HG03060 (cell line): Measurements from ENCODE around the gene FIGNL2.

Experiments used
- ATAC-seq: cut with Tn5 transposase; IDR thresholded peaks from one replicate; pipeline ENCODE4 v1.9.1; 2021; ENCODE audit warnings: low read depth, moderate number of reproducible peaks; ENCODE audit not compliant: unreplicated experiment

Gene FIGNL2

DNA sequence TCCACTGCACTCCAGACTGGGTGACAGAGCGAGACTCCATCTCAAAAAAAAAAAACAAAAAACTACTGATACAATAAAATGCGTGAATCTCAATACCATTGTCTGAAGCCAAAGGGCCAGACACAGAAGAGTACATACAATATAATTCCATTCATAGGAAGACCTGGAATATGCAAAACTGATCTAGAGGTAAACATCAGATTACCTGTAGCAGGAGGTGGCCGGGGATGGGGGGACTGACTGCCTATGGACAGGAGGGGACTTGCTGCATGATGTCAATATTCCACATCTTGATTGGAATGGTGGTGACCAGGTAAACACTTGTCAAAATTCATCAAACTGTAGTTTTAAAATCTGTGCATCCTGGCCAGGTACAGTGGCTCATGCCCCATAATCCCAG, 12.5 kb upstream of the FIGNL2 start:
- no peak for ATAC-seq

DNA sequence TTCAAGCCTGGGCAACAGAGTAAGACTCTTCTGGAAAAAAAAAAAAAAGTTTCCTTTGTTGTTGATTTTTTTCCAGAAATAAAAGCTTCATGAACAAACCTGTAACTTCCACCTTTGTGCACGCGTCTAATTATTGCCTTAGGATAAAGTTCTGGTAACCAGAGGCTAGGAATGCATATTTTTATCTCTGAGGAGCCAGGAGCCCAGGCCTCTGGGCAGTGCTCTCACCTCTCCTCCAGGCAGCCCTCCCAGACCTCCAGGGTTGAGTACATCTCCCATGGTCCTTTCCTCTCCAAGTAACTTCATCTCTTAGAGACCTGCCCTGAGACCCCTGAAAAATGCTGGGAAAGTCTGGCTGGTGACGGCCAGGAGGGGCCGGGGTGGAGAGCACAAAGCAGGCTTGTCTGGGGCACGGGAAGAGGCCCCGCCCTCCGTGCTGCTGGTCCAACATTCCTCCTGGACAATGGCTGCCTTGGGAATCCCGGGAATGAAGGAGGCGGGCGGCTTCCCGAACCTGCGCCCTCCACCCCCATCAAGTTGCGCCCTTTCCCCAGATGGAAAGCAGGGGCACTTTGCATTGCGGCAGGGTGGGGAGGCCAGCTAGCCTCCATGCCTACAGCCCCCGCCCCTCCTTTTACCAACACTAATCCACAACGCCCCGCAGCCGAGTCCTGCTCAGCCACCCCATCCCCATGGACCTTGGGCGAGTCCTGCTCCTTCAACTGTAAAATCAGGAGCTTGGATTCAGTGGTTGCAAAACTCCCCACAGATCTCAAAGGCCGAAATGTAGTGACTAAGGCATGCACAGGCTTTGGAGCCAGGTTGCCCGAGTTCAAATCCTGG, 7.3 kb upstream of the FIGNL2 start:
- no peak for ATAC-seq

DNA sequence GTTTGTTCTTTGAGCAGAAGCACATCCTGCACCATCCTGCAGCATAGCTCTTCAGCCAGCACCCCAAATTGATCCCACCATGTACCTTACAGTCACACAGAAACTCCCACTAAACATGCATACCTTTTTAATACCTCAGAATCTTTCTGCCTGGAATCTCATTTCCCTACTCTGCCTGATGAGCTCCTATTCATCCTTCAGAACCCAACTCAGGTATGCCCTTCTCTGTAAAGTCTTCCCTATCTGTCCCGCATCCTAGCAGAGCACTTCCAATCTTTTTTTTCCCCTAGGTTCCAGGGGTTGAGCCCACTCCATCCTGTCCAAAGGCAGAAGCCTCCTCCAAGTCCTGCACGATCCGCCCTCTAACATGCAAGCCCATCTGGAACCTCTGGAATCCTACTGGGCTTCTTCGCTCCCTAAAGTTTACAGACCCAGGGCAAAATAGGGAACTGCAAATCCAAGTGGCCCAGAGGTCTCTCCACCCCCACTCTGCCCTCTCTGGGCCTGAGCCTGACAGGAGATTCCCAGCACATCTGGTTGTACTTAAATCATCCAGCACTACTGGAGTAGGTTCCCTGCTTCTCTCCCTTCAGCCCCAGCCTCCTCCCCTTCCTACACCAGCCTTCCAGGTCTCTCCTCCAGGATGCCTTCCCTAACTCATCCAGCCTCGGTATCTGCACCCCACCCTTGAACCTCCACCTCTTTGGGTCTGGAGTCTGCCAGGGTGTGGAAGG, 4.1 kb upstream of the FIGNL2 start:
- no peak for ATAC-seq

DNA sequence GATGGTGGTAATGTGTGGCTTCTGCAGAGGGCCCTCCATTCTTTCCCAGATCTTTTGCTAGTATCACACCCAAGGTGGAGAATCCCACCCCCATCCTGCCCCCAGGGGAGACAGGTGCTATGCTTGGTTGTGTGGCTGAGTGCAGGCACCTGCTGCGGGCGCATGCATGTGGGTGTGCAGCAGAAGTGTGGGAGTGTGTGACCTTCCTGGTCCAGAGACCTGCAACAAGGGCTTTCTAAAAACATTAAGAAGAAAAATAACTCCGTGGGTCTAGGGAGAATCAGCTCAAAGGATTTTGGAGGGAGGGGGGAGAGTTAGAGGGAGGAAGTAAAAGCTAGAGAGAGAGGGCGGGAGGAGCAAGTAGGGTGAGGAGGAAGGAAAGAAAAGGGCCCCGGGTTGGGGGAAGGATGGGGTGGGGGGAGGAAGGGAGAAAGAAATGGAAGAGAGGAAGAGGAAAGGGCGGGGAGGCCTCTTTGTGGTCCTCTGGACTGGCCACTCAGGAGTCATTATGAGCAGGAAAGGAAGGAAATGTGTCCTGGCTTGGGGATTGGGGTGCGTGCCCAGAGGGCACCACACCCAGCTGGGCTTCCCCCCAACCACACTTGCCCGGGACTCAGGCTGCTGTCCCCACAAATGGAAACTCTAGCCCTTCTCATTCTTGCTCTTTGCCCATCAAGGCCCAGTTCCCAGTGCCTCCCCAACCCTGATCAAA, 3.1 kb upstream of the FIGNL2 start:
- no peak for ATAC-seq

DNA sequence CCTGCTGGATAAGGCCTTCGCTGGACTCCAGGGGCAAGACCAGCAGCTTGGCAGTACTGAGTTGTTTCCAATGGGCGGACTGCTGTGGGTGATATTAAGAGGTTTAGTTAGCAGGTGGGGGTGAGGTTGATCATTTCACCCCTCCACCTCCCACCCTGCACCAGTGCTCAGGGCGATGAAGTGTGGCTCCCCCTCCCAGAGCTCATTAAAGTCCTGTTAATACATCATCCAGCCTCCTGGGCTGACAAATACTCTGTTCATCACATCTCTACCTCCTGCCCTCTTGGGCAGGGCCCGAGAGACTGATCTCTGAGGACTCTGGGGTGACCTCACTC, 2.4 kb upstream of the FIGNL2 start:
- ATAC-seq, result no peak

- no peak for ATAC-seq
Observed at GRCh38 chr12:51850081-51850964, 1.8 kb upstream of the FIGNL2 start.

- no peak for ATAC-seq
Observed at GRCh38 chr12:51848841-51849735, 570 bp upstream of the FIGNL2 start.

DNA sequence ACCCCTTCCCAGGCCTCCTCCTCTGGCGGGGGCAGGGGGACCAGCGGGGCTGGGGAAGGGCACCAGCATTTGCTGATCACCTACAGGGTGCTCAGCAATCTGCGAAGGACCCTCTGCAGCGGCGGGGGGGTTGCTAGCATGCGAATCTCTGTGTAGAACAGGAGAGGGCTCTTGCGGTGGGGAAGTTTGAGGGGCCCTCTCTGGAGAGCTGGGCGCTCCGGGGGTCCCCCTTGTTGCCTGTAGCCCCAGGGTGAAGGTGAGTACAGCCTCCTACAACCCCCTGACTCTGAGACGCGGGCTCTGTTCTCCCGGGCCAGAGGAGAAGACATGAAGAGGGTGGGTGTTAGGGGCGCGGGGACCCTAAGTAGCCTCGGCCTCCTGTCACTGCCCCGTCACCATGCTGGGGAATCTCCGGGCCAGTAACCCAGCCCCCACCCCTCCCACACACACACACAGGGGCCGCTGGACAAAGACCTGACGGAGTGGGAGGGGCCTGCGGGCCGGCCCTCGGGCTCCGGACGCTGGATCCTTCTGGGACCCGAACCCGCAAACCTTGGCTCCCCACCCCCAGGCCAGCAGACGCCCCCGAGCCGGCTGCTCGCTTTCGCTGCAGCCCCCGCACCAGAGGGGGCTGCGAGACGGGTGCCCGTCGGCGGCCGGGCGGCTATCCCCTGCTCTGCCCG, 734 bp downstream of the FIGNL2 start:
- ATAC-seq, result no peak

- ATAC-seq, result no peak
Observed at GRCh38 chr12:51846911-51847642, 1.4 kb downstream of the FIGNL2 start.

DNA sequence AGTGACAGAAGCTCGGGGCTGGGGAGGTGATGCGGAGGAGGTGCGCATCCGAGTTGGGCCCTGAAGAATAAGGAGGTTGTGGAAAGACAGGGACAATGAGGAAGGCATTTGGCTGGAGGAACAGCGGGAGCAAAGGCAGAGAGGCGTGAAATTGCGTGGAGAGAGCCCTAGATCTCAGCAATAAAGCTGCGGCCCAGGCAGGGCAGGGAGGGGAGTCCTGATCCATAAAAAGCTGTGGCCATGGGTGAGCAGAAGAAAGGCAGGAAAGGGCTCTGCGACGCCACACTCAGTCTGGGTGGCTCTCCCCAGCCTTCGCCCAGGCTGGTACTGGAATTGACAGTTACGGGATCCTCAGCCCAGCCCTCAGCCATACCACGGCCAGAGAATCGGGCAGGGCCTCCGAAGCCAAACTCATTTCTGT, 2.2 kb downstream of the FIGNL2 start:
- ATAC-seq, result no peak

DNA sequence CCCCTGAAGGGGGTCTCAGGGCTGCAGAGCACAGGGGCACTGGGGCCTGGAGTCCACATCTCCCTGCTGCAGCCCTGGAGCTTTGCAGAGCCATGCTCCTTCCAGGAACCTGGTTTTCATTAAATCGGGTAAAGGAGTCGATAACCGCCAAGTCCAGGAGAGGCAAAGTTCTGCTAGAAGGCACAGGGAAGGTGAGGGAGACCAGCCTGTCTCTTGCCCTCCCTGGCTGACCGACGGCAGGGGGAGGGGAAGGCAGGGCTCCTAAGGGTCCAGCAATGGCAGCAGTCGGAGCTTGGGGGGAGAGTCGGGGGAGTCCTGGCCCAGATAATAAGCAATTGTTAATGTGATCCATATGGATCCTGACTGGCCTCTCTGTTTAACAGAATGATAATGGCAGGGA, 3.0 kb downstream of the FIGNL2 start:
- no peak for ATAC-seq

GRCh38 chr12:51844854-51845253, 3.7 kb downstream of the FIGNL2 start:
- no peak for ATAC-seq

- ATAC-seq, result no peak
Observed at GRCh38 chr12:51841727-51842126, 6.8 kb downstream of the FIGNL2 start.

DNA sequence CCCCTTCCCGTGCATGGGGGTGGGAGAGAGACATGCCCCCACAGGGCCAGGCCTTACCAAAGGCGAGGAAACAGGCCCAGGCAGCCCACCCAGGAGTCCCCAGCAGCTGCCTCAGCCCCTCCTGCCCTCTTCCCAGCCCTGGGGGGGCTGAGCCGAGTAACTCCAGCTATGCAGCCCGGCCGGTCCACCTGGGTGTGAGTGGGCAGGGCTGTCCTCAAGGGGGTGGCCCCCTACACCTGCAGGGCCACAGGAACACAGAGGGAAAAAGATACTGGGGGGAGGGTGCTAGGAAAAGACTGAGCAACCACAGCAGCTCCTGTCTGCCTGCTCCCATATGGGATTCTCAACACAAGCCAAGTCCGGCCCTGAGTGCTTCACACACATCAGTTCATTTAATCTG, 7.6 kb downstream of the FIGNL2 start:
- ATAC-seq, result no peak

DNA sequence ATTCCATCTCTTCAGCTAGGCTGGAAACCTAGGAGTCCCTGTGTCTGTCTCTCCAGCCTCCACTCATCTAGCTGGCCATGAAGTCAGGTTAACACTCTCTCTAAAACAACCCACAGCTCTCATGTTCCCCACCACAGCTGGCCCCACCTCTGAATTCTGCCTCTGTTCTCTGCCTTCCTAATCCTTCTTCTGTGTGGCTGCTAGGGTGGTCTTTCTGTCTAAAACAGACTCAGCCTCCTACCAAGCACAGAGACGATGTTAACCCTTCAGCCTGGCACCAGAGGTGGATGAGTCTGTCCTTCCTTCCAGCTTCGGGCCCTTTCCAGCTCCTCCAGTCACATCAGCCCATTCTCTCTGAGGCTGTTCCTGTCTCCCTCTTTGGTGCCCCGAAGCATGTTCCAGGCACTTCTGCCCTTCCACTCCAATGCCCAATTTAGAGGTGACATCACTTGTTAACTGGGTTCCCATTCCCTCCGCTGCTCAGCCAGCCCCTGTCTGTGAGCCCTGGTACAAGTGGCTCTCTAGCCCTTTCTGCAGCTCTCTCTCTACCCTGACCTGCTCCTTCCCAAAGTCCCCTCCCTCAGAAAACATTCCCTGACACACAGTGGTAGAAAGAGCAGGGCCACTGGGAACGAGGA, 9.1 kb downstream of the FIGNL2 start:
- ATAC-seq, result no peak

DNA sequence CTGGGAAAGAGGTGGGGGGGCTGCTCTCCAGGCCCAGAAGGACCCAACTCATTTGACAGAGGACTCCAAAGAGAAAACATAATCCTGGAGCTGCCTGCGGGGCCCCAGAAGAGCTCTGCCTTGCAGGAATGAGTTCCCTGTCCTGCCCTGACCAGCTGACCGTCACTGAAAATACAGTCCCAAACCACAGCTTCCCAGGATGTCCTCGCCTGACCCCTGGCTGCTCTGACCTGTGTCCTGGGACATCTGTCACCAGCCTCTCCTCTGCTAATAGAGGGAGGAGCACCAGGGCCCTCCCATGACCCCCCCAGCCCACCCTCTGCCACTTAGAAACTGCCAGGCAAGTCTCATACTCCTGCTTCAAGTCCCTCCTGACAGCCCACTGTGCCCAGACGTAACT, 9.8 kb downstream of the FIGNL2 start:
- no peak for ATAC-seq

DNA sequence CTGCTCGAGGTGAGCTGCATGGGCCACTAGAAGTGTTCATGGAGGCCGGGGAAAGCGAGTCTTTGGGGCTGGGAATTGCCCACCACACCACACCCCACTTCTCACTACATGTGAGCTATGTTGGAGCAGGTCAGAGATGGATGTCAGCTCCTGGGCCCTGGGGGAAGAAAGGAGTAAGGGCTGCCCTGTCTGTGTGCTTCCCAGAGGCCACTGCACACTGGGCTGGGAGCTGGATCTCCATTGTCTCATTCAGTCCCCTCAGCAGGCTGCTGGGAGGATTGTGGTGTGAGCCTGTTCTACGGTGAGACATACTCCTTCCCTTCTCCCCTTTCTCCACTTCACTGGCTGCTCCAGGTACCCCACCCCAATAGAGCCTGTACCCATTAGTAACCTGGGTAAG, 10.5 kb downstream of the FIGNL2 start:
- ATAC-seq, result no peak

DNA sequence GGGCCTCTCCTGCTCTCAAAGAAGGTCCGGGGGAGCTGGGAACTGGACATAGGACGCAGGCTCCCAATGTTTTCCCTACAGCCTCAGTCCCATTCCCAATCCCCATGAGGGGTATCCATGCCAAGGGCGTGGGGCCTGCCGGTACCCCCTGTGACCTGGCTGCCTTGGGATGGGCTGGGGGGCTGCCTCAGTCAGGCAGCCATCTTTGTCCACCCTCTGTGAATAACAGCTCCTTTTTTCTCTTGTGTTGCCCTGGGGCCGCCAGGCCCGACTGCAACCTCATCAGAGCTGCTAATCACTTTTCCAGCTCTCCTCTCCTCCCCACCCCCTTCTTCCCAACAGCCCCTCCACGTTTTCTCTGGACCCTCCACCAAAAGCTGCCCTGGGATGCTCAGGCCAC, 11.2 kb downstream of the FIGNL2 start:
- no peak for ATAC-seq
